GM06990 (cell line): Measurements from ENCODE around the gene PGAP1.

Experiments
- DNase-seq: peaks from one replicate; pipeline ENCODE4 v3.0.0-alpha.2; 2011; ENCODE audit not compliant: insufficient read length; ENCODE audit errors: extremely low read depth
- H3K27me3 ChIP-seq: replicated peaks from 2 replicates; pipeline ENCODE4 v1.6.0; 2011; ENCODE audit warnings: low read length; ENCODE audit not compliant: control insufficient read depth, insufficient read depth
- H3K36me3 ChIP-seq: 2 replicates; pipeline ENCODE4 v1.5.1; 2011; ENCODE audit warnings: low read length; ENCODE audit not compliant: control insufficient read depth, insufficient read depth
- H3K4me3 ChIP-seq: replicated peaks from 2 replicates; pipeline ENCODE4 v1.5.1; 2011; ENCODE audit warnings: low read depth, mild to moderate bottlenecking, control low read depth, low read length
- TF ChIP-seq, protein P1 (sequence below): IDR thresholded peaks from 2 replicates; pipeline ENCODE4 v1.5.1; 2011; ENCODE audit warnings: low read length, control low read depth, mild to moderate bottlenecking, inconsistent platforms; ENCODE audit not compliant: insufficient read depth, poor library complexity, severe bottlenecking

PGAP1 gene

DNA sequence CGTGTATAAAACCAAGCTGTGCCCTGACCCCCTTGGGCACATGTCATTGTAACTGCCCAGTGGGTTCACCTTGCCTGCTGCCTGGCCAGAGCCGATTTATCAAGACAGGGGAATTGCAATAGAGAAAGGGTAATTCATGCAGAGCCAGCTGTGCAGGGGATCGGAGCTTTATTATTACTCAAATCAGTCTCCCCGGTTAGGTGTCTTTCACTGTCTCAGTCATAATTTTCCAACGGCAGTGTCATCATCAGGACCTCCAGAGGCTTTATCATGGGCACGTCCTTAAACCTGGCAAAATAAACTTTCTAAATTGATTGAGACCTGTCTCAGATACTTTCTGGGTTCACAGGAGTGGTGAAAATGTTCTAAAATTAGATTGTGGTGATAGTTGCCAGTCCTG is 29.6 kb upstream of the PGAP1 start:
- no peaks in the 10 kb centered on the region for H3K27me3 ChIP-seq
- H3K4me3 ChIP-seq = no peak overlapping the region
- TF ChIP-seq, protein P1, sequence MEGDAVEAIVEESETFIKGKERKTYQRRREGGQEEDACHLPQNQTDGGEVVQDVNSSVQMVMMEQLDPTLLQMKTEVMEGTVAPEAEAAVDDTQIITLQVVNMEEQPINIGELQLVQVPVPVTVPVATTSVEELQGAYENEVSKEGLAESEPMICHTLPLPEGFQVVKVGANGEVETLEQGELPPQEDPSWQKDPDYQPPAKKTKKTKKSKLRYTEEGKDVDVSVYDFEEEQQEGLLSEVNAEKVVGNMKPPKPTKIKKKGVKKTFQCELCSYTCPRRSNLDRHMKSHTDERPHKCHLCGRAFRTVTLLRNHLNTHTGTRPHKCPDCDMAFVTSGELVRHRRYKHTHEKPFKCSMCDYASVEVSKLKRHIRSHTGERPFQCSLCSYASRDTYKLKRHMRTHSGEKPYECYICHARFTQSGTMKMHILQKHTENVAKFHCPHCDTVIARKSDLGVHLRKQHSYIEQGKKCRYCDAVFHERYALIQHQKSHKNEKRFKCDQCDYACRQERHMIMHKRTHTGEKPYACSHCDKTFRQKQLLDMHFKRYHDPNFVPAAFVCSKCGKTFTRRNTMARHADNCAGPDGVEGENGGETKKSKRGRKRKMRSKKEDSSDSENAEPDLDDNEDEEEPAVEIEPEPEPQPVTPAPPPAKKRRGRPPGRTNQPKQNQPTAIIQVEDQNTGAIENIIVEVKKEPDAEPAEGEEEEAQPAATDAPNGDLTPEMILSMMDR = no peak
- no peak for DNase-seq
- H3K36me3 ChIP-seq = no peaks in the 10 kb centered on the region

DNA sequence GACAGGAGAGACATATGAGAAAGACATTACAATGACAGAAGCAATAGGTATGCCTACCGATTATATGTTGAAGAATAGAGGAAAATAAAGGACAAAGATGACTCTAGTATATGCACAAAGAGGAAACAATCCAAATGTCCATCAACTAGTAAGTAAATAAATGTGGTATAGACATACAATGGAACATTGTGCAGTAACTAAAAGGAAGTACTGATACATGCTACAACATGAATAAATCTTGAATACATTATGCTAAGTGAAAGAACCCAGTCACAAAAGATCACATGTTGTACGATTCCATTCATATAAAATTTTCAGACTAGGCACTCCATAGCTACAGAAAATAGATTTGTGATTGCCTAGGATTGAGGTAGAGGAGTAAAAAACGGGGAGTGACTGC is 28.5 kb upstream of the PGAP1 start:
- H3K4me3 ChIP-seq = no peak overlapping the region
- no peak for DNase-seq
- no peaks in the 10 kb centered on the region for H3K36me3 ChIP-seq
- no peaks in the 10 kb centered on the region for H3K27me3 ChIP-seq
- TF ChIP-seq, protein P1 = no peak

- TF ChIP-seq, protein P1 = no peak
- no peak for DNase-seq
- H3K36me3 ChIP-seq = no peaks in the 10 kb centered on the region
These were observed 27.5 kb upstream of the PGAP1 start for GRCh38 chr2:196954001-196954400.

DNA sequence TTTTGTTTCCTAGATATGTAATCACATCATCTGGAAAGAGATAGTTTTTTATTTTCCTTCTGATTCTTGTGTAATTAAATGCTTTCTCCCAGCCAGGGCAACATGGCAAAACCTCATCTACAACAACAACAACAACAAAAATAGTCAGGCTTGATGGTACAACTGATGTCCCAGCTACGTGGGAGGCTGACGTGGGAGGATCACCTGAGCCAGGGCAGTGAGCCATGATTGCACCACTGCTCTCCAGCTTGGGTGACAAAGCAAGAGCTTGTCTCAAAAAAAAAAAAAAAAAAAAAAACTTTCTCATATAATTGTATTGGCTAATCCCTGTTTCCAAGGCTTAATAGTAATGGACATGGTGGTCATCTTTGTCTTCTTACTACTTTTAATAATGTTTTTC is 26.4 kb upstream of the PGAP1 start:
- H3K36me3 ChIP-seq = no peaks in the 10 kb centered on the region
- TF ChIP-seq, protein P1 = no peak
- DNase-seq = no peak
- no peaks in the 10 kb centered on the region for H3K27me3 ChIP-seq
- no peak overlapping the region for H3K4me3 ChIP-seq

More at GRCh38 chr2:196954001-196954400, 27.5 kb upstream of the PGAP1 start:
- H3K27me3 ChIP-seq = no peaks in the 10 kb centered on the region
- no peak overlapping the region for H3K4me3 ChIP-seq

DNA sequence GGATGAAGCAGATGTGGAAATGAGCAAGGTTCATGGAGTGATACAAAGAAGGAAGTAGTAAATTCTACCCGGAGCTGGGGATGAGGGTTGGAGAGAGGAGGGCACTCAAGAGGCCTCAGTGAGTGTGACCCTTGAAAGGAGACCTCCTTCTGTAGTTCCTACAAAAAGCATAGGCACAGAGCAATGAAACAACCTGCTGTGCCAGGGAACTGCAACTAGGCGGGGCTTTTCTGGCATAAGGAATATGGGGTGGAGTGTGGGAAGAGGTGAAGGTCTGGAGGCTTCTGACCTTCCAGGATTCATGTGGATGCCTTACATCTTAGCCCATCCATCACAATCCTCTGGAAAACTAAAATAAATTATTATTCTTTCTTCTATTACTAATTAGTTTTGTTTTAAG is 25.5 kb upstream of the PGAP1 start:
- TF ChIP-seq, protein P1 = no peak
- H3K36me3 ChIP-seq = no peaks in the 10 kb centered on the region
- no peak overlapping the region for H3K4me3 ChIP-seq
- H3K27me3 ChIP-seq = no peaks in the 10 kb centered on the region
- DNase-seq = no peak

- Histone ChIP-seq H3K36me3 (no peaks in the 10 kb centered on the region), H3K27me3 (no peaks in the 10 kb centered on the region), H3K4me3 (no peak overlapping the region)
- DNase-seq = no peak
- TF ChIP-seq, protein P1 = no peak
These were observed 22.6 kb upstream of the PGAP1 start for GRCh38 chr2:196949116-196949515.
